Natural killer cell (primary cell): ENCODE measurements around the gene CIITA. TPM values are rescaled to one million over a fixed set of nuclear protein-coding genes. Genes with fewer than 3 reads are reported as not detected.

Experiments used
- ATAC-seq, 3 donors: fragments of 150-1000 bp in 2 of 3; fragments of 200-7000 bp in 1 of 3; cut with Tn5 transposase; 1 replicate in 1 of 3; 2 replicates in 2 of 3; pipeline ENCODE4 v1.10.0; 2021; ENCODE audit warnings: mild to moderate bottlenecking in 2 of 3, moderate library complexity in 2 of 3
- DNase-seq, 2 donors: peaks; one replicate each; pipeline versions ENCODE4 v3.0.0 to v3.0.0-alpha.2; 2013 to 2021; ENCODE audit warnings: mixed read lengths in 1 of 2
- H3K27ac ChIP-seq: one replicate; pipeline ENCODE4 v1.5.1; 2013; ENCODE audit warnings: mild to moderate bottlenecking, low read length
- H3K27me3 ChIP-seq: one replicate; pipeline ENCODE4 v1.6.1; 2013; ENCODE audit warnings: low read length; ENCODE audit not compliant: control insufficient read depth, insufficient read depth
- H3K36me3 ChIP-seq: one replicate; pipeline ENCODE4 v1.6.1; 2013; ENCODE audit warnings: low read length; ENCODE audit not compliant: control insufficient read depth, insufficient read depth
- H3K4me1 ChIP-seq: one replicate; pipeline ENCODE4 v1.6.1; 2013; ENCODE audit warnings: low read length; ENCODE audit not compliant: control insufficient read depth, insufficient read depth
- H3K4me3 ChIP-seq: one replicate; pipeline ENCODE4 v1.5.1; 2013; ENCODE audit warnings: low read length
- H3K9me3 ChIP-seq: one replicate; pipeline ENCODE4 v1.6.1; 2013; ENCODE audit warnings: low read length; ENCODE audit not compliant: control insufficient read depth, insufficient read depth
- H3K27ac Mint-ChIP-seq, 2 donors: one replicate each; pipeline ENCODE4 v1.8.0; 2022; ENCODE audit warnings: mild to moderate bottlenecking in 2 of 2, mixed read lengths in 2 of 2, moderate library complexity in 1 of 2
- H3K27me3 Mint-ChIP-seq, 2 donors: one replicate each; pipeline ENCODE4 v1.8.0; 2022; ENCODE audit warnings: low read depth in 2 of 2, mixed read lengths in 2 of 2
- H3K36me3 Mint-ChIP-seq: one replicate; pipeline ENCODE4 v1.8.0; 2022; ENCODE audit warnings: mixed read lengths
- H3K4me1 Mint-ChIP-seq, 2 donors: one replicate each; pipeline ENCODE4 v1.8.0; 2022; ENCODE audit warnings: mixed read lengths in 2 of 2
- H3K4me3 Mint-ChIP-seq: one replicate; pipeline ENCODE4 v1.8.0; 2022; ENCODE audit warnings: mild to moderate bottlenecking, moderate library complexity, mixed read lengths
- H3K9me3 Mint-ChIP-seq, 2 donors: one replicate each; pipeline ENCODE4 v1.8.0; 2022; ENCODE audit warnings: mixed read lengths in 2 of 2
- WGBS: methylation state at CpG from one replicate; pipeline ENCODE4 v1.1.7; 2013; ENCODE audit warnings: missing lambda C conversion rate; ENCODE audit not compliant: insufficient coverage; 5-methylcytosine and 5-hydroxymethylcytosine counted together
- intact Hi-C: fragments of 100-400 bp; cut with micrococcal nuclease; formaldehyde crosslinking; loops from one replicate; pipeline ENCODE4 v1.14.2; 2022
- total RNA-seq, 4 donors: library from RNA; stranded (reverse); fragments of 120-200 nt in 1 of 4; gene quantifications; one replicate each; pipeline versions ENCODE4 v1.2.3 to v1.2.4, GENCODE V29; 2013 to 2022
- TF ChIP-seq, protein P1 (sequence below): fragments of 200-600 bp; IDR thresholded peaks from one replicate; pipeline ENCODE4 v1.8.0; 2022; ENCODE audit warnings: antibody characterized with exemption

The CIITA gene
- total RNA-seq, 3 donors from 2014 or later (not counting 1 experiment from before 2014, with no cell fraction given), result 11.5 to 17.7 (median 14.4) TPM

DNA sequence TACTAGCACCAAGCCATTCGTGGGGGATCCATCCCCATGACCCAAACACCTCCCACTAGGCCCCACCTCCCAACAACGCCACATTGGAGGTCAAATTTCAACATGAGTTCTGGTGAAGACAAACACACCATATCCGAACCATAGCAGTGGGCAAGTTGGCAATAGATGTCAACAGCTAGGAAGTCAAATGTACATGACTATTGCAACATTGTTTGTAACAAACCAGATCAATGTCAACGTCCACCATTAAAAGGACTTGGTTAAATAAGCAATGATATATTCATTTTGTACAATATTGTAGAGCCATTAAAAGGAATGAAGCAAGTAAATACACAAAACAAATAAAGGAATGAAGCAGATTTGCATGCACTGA is 26.5 kb upstream of the CIITA start:
- no peak overlapping the region for H3K27ac Mint-ChIP-seq
- no peak for ATAC-seq
- Histone ChIP-seq H3K4me1 (peaks cover 4% of the 10 kb centered on the region), H3K27ac (no peak overlapping the region), H3K27me3 (no peaks in the 10 kb centered on the region), H3K9me3 (no peaks in the 10 kb centered on the region), H3K36me3 (no peaks in the 10 kb centered on the region), H3K4me3 (no peak overlapping the region)
- H3K4me3 Mint-ChIP-seq, result no peak overlapping the region
- TF ChIP-seq, protein P1, sequence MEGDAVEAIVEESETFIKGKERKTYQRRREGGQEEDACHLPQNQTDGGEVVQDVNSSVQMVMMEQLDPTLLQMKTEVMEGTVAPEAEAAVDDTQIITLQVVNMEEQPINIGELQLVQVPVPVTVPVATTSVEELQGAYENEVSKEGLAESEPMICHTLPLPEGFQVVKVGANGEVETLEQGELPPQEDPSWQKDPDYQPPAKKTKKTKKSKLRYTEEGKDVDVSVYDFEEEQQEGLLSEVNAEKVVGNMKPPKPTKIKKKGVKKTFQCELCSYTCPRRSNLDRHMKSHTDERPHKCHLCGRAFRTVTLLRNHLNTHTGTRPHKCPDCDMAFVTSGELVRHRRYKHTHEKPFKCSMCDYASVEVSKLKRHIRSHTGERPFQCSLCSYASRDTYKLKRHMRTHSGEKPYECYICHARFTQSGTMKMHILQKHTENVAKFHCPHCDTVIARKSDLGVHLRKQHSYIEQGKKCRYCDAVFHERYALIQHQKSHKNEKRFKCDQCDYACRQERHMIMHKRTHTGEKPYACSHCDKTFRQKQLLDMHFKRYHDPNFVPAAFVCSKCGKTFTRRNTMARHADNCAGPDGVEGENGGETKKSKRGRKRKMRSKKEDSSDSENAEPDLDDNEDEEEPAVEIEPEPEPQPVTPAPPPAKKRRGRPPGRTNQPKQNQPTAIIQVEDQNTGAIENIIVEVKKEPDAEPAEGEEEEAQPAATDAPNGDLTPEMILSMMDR, result no peak
- no peak for DNase-seq
- H3K9me3 Mint-ChIP-seq, result no peaks in the 10 kb centered on the region
- H3K4me1 Mint-ChIP-seq, result peaks cover 6 to 19% of the 10 kb centered on the region in 2 donors
- H3K27me3 Mint-ChIP-seq, result peaks cover 13% of the 10 kb centered on the region in 2 donors
- intact Hi-C loops, result no loop called here
- WGBS, result 88% methylated on average over 3 of the region's 4 CpGs
- no peaks in the 10 kb centered on the region for H3K36me3 Mint-ChIP-seq

DNA sequence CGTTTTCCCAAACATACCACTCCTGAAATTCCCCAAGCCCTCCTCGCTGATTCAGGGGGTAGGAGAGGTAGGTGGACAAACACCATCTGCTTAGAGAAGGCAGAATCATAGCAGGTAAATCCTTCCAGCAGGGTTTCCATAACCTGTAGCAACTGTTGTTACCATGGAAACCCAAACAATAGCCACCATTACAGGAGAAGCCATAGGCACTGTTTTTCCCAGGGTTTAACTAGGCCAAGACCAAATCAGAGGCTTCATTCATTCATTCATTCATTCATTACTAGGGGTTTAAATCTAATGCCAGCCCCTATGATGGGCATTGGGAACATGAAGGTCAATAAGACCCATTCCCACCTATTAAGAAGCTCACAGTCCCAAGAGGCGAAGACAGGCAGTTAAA is 25.5 kb upstream of the CIITA start:
- intact Hi-C loops, result no loop called here
- no peak overlapping the region for H3K27ac ChIP-seq
- peaks cover 6 to 19% of the 10 kb centered on the region in 2 donors for H3K4me1 Mint-ChIP-seq

GRCh38 chr16:10852286-10852685 is 24.7 kb upstream of the CIITA start:
- no peak overlapping the region for H3K27ac ChIP-seq
- H3K36me3 ChIP-seq, result no peaks in the 10 kb centered on the region
- DNase-seq, result no peak
- no peak overlapping the region for H3K4me3 ChIP-seq
- peaks cover 4% of the 10 kb centered on the region for H3K4me1 ChIP-seq
- Mint-ChIP-seq H3K27ac (no peak overlapping the region), H3K4me3 (no peak overlapping the region), H3K4me1 (peaks cover under 1 to 14% of the 10 kb centered on the region in 2 donors), H3K36me3 (no peaks in the 10 kb centered on the region), H3K27me3 (peaks cover 3 to 8% of the 10 kb centered on the region in 2 donors), H3K9me3 (no peaks in the 10 kb centered on the region)
- intact Hi-C loops, result no loop called here
- TF ChIP-seq, protein P1, result no peak
- ATAC-seq, result no peak
- no peaks in the 10 kb centered on the region for H3K9me3 ChIP-seq
- H3K27me3 ChIP-seq, result no peaks in the 10 kb centered on the region
- 16% methylated on average over 4 of the region's 4 CpGs for WGBS

More for the DNA sequence above, 25.5 kb upstream of the CIITA start:
- Histone ChIP-seq H3K9me3 (no peaks in the 10 kb centered on the region), H3K27me3 (no peaks in the 10 kb centered on the region), H3K36me3 (no peaks in the 10 kb centered on the region), H3K4me3 (no peak overlapping the region), H3K4me1 (peaks cover 4% of the 10 kb centered on the region)
- Mint-ChIP-seq H3K4me3 (no peak overlapping the region), H3K9me3 (no peaks in the 10 kb centered on the region), H3K36me3 (no peaks in the 10 kb centered on the region), H3K27me3 (peaks cover 10 to 13% of the 10 kb centered on the region in 2 donors), H3K27ac (no peak overlapping the region)
- TF ChIP-seq, protein P1, result no peak
- ATAC-seq (no peak), DNase-seq (no peak)
- no CpG with 5 or more reads among the region's 3 CpGs for WGBS

DNA sequence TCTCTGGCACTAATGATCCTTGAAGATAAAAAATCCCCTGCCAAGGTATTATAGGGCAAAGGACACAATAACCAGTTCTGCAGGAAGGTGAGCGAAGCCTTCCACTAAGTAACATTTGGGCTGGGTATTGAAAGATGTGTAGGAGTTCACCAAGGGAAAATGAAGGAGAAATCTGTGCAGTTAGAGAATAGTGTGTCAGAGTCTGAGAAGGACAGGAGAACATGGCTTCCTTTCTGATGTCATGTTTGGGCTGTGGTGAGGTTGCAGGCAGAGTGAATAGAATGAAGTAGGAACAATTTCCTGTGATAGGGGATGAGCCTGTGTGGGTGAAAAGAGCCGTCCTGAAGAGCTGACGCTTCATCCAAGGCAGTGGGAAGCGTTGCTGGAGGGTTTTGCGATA is 24.1 kb upstream of the CIITA start:
- Mint-ChIP-seq H3K27ac (no peak overlapping the region), H3K4me3 (no peak overlapping the region), H3K9me3 (no peaks in the 10 kb centered on the region), H3K36me3 (no peaks in the 10 kb centered on the region), H3K27me3 (peaks cover 0 to 7% of the 10 kb centered on the region in 2 donors), H3K4me1 (peaks cover 0 to 13% of the 10 kb centered on the region in 2 donors)
- DNase-seq (no peak), ATAC-seq (no peak)
- Histone ChIP-seq H3K9me3 (no peaks in the 10 kb centered on the region), H3K27ac (no peak overlapping the region), H3K27me3 (no peaks in the 10 kb centered on the region), H3K4me3 (no peak overlapping the region), H3K4me1 (peaks cover 4% of the 10 kb centered on the region), H3K36me3 (no peaks in the 10 kb centered on the region)
- TF ChIP-seq, protein P1, result no peak
- WGBS, result 68% methylated on average over 5 of the region's 5 CpGs
- intact Hi-C loops, result no loop called here
